H1 (cell line): ENCODE measurements around the gene MRTFB. TPM values are rescaled to one million over a fixed set of nuclear protein-coding genes. Genes with fewer than 3 reads are reported as not detected.

Experiments used
- CTCF ChIA-PET: fragments of 300-600 bp; sonication (Branson Sonifier 250); formaldehyde crosslinking; loops from one replicate; lab custom pipeline; 2021; ENCODE audit not compliant: partially characterized antibody; lab: Charles Lee
- POLR2A ChIA-PET: fragments of 300-600 bp; sonication (Branson Sonifier 250); formaldehyde crosslinking; loops from one replicate; lab custom pipeline; 2021; ENCODE audit warnings: inconsistent platforms; ENCODE audit not compliant: partially characterized antibody; lab: Charles Lee
- DNase-seq, 2 experiments: peaks; one replicate each; pipeline versions ENCODE4 v3.0.0 to v3.0.0-alpha.2; 2010 to 2022; ENCODE audit warnings: low spot score in 2 of 2, low read depth in 1 of 2, mixed read lengths in 1 of 2
- FAIRE-seq: peaks from 2 replicates; lab custom pipeline; 2011; peaks lifted over from hg19 to GRCh38; lab: Jason Lieb, UNC
- H2AFZ ChIP-seq: 2 replicates; pipeline ENCODE4 v1.8.1; 2012; ENCODE audit warnings: low read length, inconsistent platforms
- H2AK5ac ChIP-seq: 2 replicates; pipeline ENCODE4 v1.6.1; 2013; ENCODE audit warnings: low read depth, low read length
- H2BK120ac ChIP-seq: replicated peaks from 2 replicates; pipeline ENCODE3; 2013; ENCODE audit warnings: low read depth, low read length, inconsistent platforms
- H2BK12ac ChIP-seq: 2 replicates; pipeline ENCODE4 v1.6.1; 2013; ENCODE audit warnings: low read depth, low read length
- H2BK15ac ChIP-seq: 2 replicates; pipeline ENCODE4 v1.6.1; 2013; ENCODE audit warnings: low read length
- H2BK20ac ChIP-seq: 2 replicates; pipeline ENCODE4 v1.6.1; 2013; ENCODE audit warnings: low read length
- H2BK5ac ChIP-seq: 2 replicates; pipeline ENCODE4 v1.6.1; 2013; ENCODE audit warnings: low read depth, low read length
- H3K14ac ChIP-seq: 2 replicates; pipeline ENCODE4 v1.6.1; 2013; ENCODE audit warnings: inconsistent platforms; ENCODE audit not compliant: insufficient read length
- H3K18ac ChIP-seq: 2 replicates; pipeline ENCODE4 v1.6.1; 2013; ENCODE audit warnings: low read length; ENCODE audit errors: extremely low read depth
- H3K23ac ChIP-seq: 2 replicates; pipeline ENCODE4 v1.6.1; 2013; ENCODE audit warnings: inconsistent platforms; ENCODE audit not compliant: insufficient read length
- H3K23me2 ChIP-seq: 2 replicates; pipeline ENCODE4 v1.6.1; 2013; ENCODE audit warnings: low read depth, low read length
- H3K27ac ChIP-seq: 2 replicates; pipeline ENCODE4 v1.6.1; 2011; ENCODE audit warnings: low read depth, low read length, inconsistent platforms
- H3K27me3 ChIP-seq, 4 experiments: replicated peaks in 1 of 4; 1 replicate in 1 of 4; 2 replicates in 3 of 4; pipeline versions ENCODE4 v1.6.1 to v1.8.1; 2011 to 2013; ENCODE audit warnings: low read length in 3 of 4, mild to moderate bottlenecking in 3 of 4, inconsistent platforms in 2 of 4, mixed read lengths in 2 of 4, moderate library complexity in 1 of 4; ENCODE audit not compliant: control insufficient read depth in 3 of 4, insufficient read depth in 3 of 4; ENCODE audit errors: extremely low read depth in 1 of 4
- H3K36me3 ChIP-seq, 4 experiments: 2 replicates each; pipeline versions ENCODE4 v1.6.1 to v1.8.1; 2011 to 2013; ENCODE audit warnings: mild to moderate bottlenecking in 4 of 4, low read length in 3 of 4, moderate library complexity in 2 of 4, control low read depth in 1 of 4, inconsistent platforms in 1 of 4; ENCODE audit not compliant: insufficient read depth in 4 of 4, control insufficient read depth in 2 of 4
- H3K4ac ChIP-seq: replicated peaks from 2 replicates; pipeline ENCODE3; 2013; ENCODE audit warnings: low read length, low read depth, mixed read lengths, inconsistent platforms; ENCODE audit not compliant: insufficient read length
- H3K4me1 ChIP-seq, 4 experiments: replicated peaks in 1 of 4; 1 replicate in 1 of 4; 2 replicates in 3 of 4; pipeline versions ENCODE4 v1.6.1 to v1.8.1; 2011 to 2013; ENCODE audit warnings: low read length in 3 of 4, inconsistent platforms in 2 of 4, mixed read lengths in 1 of 4; ENCODE audit not compliant: insufficient read depth in 4 of 4, control insufficient read depth in 3 of 4
- H3K4me2 ChIP-seq, 2 experiments: 2 replicates each; pipeline versions ENCODE4 v1.6.1 to v1.8.1; 2011 to 2013; ENCODE audit warnings: low read depth in 2 of 2, low read length in 2 of 2, control low read depth in 1 of 2, inconsistent platforms in 1 of 2, mild to moderate bottlenecking in 1 of 2; ENCODE audit not compliant: insufficient read depth in 1 of 2
- H3K4me3 ChIP-seq, 4 experiments: fragments of 200-600, 300-600 bp in 1 of 4; sonication (generic), shearing (Covaris generic), sonication (Bioruptor Twin) in 1 of 4; 2 replicates each; pipeline versions ENCODE4 v1.5.1 to v1.8.1; 2011 to 2016; ENCODE audit warnings: low read length in 4 of 4, low read depth in 3 of 4, control low read depth in 2 of 4, inconsistent platforms in 2 of 4, mild to moderate bottlenecking in 2 of 4, mixed read lengths in 1 of 4, moderate library complexity in 1 of 4; ENCODE audit not compliant: insufficient read depth in 2 of 4; ENCODE audit errors: extremely low read depth in 1 of 4
- H3K56ac ChIP-seq: replicated peaks from 2 replicates; pipeline ENCODE3; 2013; ENCODE audit warnings: low read depth, mild to moderate bottlenecking, mixed read lengths, low read length, inconsistent platforms; ENCODE audit not compliant: insufficient read length
- H3K79me1 ChIP-seq: 2 replicates; pipeline ENCODE4 v1.6.1; 2013; ENCODE audit warnings: low read depth, low read length, control low read depth
- H3K79me2 ChIP-seq, 2 experiments: 2 replicates each; pipeline versions ENCODE4 v1.6.1 to v1.8.1; 2012 to 2013; ENCODE audit warnings: low read length in 2 of 2, mild to moderate bottlenecking in 2 of 2, inconsistent platforms in 1 of 2; ENCODE audit not compliant: insufficient read depth in 2 of 2, control insufficient read depth in 1 of 2
- H3K9ac ChIP-seq, 4 experiments: replicated peaks in 1 of 4; 1 replicate in 1 of 4; 2 replicates in 3 of 4; pipeline versions ENCODE4 v1.6.1 to v1.8.1; 2011 to 2013; ENCODE audit warnings: low read depth in 3 of 4, low read length in 3 of 4, control low read depth in 2 of 4, mild to moderate bottlenecking in 2 of 4, moderate library complexity in 2 of 4, inconsistent platforms in 1 of 4; ENCODE audit errors: extremely low read depth in 1 of 4
- H3K9me3 ChIP-seq, 2 experiments: 2 replicates each; pipeline versions ENCODE4 v1.6.1 to v1.8.1; 2012 to 2013; ENCODE audit warnings: mild to moderate bottlenecking in 2 of 2, moderate library complexity in 2 of 2, control low read depth in 1 of 2, inconsistent platforms in 1 of 2, low read depth in 1 of 2, low read length in 1 of 2, mixed read lengths in 1 of 2; ENCODE audit not compliant: insufficient read depth in 2 of 2
- H4K20me1 ChIP-seq, 2 experiments: replicated peaks in 1 of 2; 2 replicates each; pipeline versions ENCODE3 to v1.8.1; 2011 to 2013; ENCODE audit warnings: inconsistent platforms in 2 of 2, low read length in 2 of 2, mild to moderate bottlenecking in 1 of 2; ENCODE audit not compliant: insufficient read depth in 2 of 2, control insufficient read depth in 1 of 2
- H4K5ac ChIP-seq: 2 replicates; pipeline ENCODE4 v1.6.1; 2013; ENCODE audit warnings: low read length, low read depth, mixed read lengths, inconsistent platforms; ENCODE audit not compliant: insufficient read length
- H4K8ac ChIP-seq: 2 replicates; pipeline ENCODE4 v1.8.0; 2013; ENCODE audit warnings: mild to moderate bottlenecking, moderate library complexity, low read length, inconsistent platforms; ENCODE audit not compliant: insufficient read depth; ENCODE audit errors: extremely low read depth
- H4K91ac ChIP-seq: replicated peaks from 2 replicates; pipeline ENCODE3; 2013; ENCODE audit warnings: low read length, mixed read lengths, inconsistent platforms; ENCODE audit not compliant: insufficient read length
- CREB1 ChIP-seq: IDR thresholded peaks from 2 replicates; pipeline ENCODE4 v1.6.1; 2012; ENCODE audit warnings: inconsistent platforms
- CTBP2 ChIP-seq: IDR thresholded peaks from 2 replicates; pipeline ENCODE4 v1.7.0; 2011; ENCODE audit warnings: borderline replicate concordance, mild to moderate bottlenecking, moderate library complexity, mixed read lengths, low read length; ENCODE audit not compliant: insufficient read depth, insufficient read length
- EZH2 ChIP-seq: fragments of 200-600 bp; sonication (generic); IDR thresholded peaks from 2 replicates; pipeline ENCODE4 v1.7.1; 2012; ENCODE audit warnings: low read depth, mild to moderate bottlenecking, moderate library complexity, low read length, inconsistent platforms; ENCODE audit not compliant: severe bottlenecking
- GABPA ChIP-seq: IDR thresholded peaks from 2 replicates; pipeline ENCODE4 v1.6.1; 2011; ENCODE audit warnings: mild to moderate bottlenecking, low read length, moderate library complexity, borderline replicate concordance; ENCODE audit not compliant: insufficient read depth
- GTF2F1 ChIP-seq: IDR thresholded peaks from 2 replicates; pipeline ENCODE4 v1.6.1; 2012; ENCODE audit warnings: low read depth, low read length, improper control_type of control experiment, borderline replicate concordance
- HDAC2 ChIP-seq, 2 experiments: fragments of 300-600 bp in 1 of 2; sonication (generic) in 1 of 2; IDR thresholded peaks; 2 replicates each; pipeline ENCODE4 v1.6.1; 2011 to 2012; ENCODE audit warnings: low read depth in 2 of 2, low read length in 2 of 2, mild to moderate bottlenecking in 2 of 2, moderate library complexity in 2 of 2, borderline replicate concordance in 1 of 2, inconsistent platforms in 1 of 2
- JUN ChIP-seq: IDR thresholded peaks from 2 replicates; pipeline ENCODE4 v1.6.1; 2011; ENCODE audit warnings: low read depth, mild to moderate bottlenecking, improper control_type of control experiment, low read length
- KDM4A ChIP-seq: IDR thresholded peaks from one replicate; pipeline ENCODE4 v1.7.1; 2012; ENCODE audit warnings: low read depth, mild to moderate bottlenecking, moderate library complexity, low read length, inconsistent platforms; ENCODE audit not compliant: severe bottlenecking
- PHF8 ChIP-seq: fragments of 200-600 bp; sonication (generic); conservative IDR thresholded peaks from 2 replicates; pipeline ENCODE4 v1.7.1; 2012; ENCODE audit warnings: low read depth, mild to moderate bottlenecking, inconsistent platforms, low read length, moderate library complexity
- SIX5 ChIP-seq: IDR thresholded peaks from 2 replicates; pipeline ENCODE4 v1.6.1; 2011; ENCODE audit warnings: mild to moderate bottlenecking, low read depth, low read length
- TCF12 ChIP-seq: IDR thresholded peaks from 2 replicates; pipeline ENCODE4 v1.6.1; 2011; ENCODE audit warnings: low read depth, mild to moderate bottlenecking, low read length
- ZNF274 ChIP-seq: IDR thresholded peaks from 2 replicates; pipeline ENCODE4 v1.7.0; 2012; ENCODE audit warnings: low read length, borderline replicate concordance; ENCODE audit errors: extremely low read depth
- WGBS, 2 experiments: shearing (Covaris generic) in 1 of 2; methylation state at CpG; one replicate each; pipeline versions ENCODE4 v1.1.6 to v1.1.7; 2013 to 2015; ENCODE audit warnings: low lambda C conversion rate in 2 of 2, mixed read lengths in 2 of 2, inconsistent platforms in 1 of 2, low coverage in 1 of 2, missing lambda C conversion rate in 1 of 2; ENCODE audit not compliant: insufficient replicate concordance in 2 of 2, insufficient coverage in 1 of 2, insufficient read length in 1 of 2; ENCODE audit errors: extremely low coverage in 1 of 2, missing lambda C conversion rate in 1 of 2; 5-methylcytosine and 5-hydroxymethylcytosine counted together
- polyA plus RNA-seq, 7 experiments: library from polyadenylated mRNA; depleted of rRNA in 3 of 7; stranded (reverse) in 5 of 7; unstranded in 2 of 7; fragments of >200 nt in 5 of 7; fragments of 200-250 nt in 2 of 7; gene quantifications; 1 replicate in 5 of 7; 2 replicates in 1 of 7; 4 replicates in 1 of 7; pipeline versions ENCODE4 v1.2.1 to v1.2.3, GENCODE V29; 2011 to 2013; ENCODE audit warnings: missing spikeins in 2 of 7, mixed read lengths in 2 of 7
- total RNA-seq: library from RNA; stranded (reverse); fragmentation: NEBNext Ultra II Directional; extraction: Animal tissue kit (Norgen Biotek cat#: 25700); gene quantifications from 2 replicates; pipeline ENCODE4 v1.2.1, GENCODE V29; 2021
- TF ChIP-seq, protein P1 (sequence below): IDR thresholded peaks from 2 replicates; pipeline ENCODE4 v1.6.1; 2012; ENCODE audit warnings: low read length, inconsistent platforms

MRTFB gene
- total and polyA plus RNA-seq, 2 of the 8 experiments (the other 6 are each of a cell fraction or from before 2014, with no cell fraction given), result 13.5 to 34.9 TPM

- Histone ChIP-seq H3K4me1 (no peaks in the 10 kb centered on the region), H2AFZ (no peak overlapping the region), H3K23me2 (no peaks in the 10 kb centered on the region), H3K18ac (no peak overlapping the region), H3K4ac (no peak overlapping the region), H3K79me1 (no peaks in the 10 kb centered on the region), H4K20me1 (no peaks in the 10 kb centered on the region), H3K36me3 (no peaks in the 10 kb centered on the region), H3K4me3 (no peak overlapping the region), H3K79me2 (no peaks in the 10 kb centered on the region), H2BK20ac (no peak overlapping the region), H3K23ac (no peak overlapping the region), H3K14ac (no peak overlapping the region), H4K91ac (no peak overlapping the region), H4K5ac (no peak overlapping the region), H4K8ac (no peak overlapping the region), H2BK5ac (no peak overlapping the region), H3K27ac (no peak overlapping the region), H3K9me3 (no peaks in the 10 kb centered on the region), H2BK12ac (no peak overlapping the region), H2BK120ac (no peak overlapping the region), H3K56ac (no peak overlapping the region), H2AK5ac (no peak overlapping the region), H3K9ac (no peak overlapping the region), H2BK15ac (no peak overlapping the region), H3K4me2 (no peak overlapping the region), H3K27me3 (no peaks in the 10 kb centered on the region)
- DNase-seq (no peak), FAIRE-seq (no peak)
- POLR2A ChIA-PET, result no interaction called here
- CTCF ChIA-PET, result no interaction called here
- WGBS, 2 experiments, result 81% methylated on average over 3 of the region's 3 CpGs; no CpG with 5 or more reads in 1 of the 2 experiments
- TF ChIP-seq ZNF274 (no peak), CREB1 (no peak), JUN (no peak), GABPA (no peak), HDAC2 (IDR thresholded peaks at IDR 0.05; ENCODE audit: borderline replicate concordance in 1 of 2, low read depth in 2 of 2, low read length in 2 of 2) (no peak), KDM4A (no peak), GTF2F1 (no peak), PHF8 (no peak), CTBP2 (no peak), EZH2 (no peak), SIX5 (no peak), TCF12 (no peak)
- TF ChIP-seq, protein P1, sequence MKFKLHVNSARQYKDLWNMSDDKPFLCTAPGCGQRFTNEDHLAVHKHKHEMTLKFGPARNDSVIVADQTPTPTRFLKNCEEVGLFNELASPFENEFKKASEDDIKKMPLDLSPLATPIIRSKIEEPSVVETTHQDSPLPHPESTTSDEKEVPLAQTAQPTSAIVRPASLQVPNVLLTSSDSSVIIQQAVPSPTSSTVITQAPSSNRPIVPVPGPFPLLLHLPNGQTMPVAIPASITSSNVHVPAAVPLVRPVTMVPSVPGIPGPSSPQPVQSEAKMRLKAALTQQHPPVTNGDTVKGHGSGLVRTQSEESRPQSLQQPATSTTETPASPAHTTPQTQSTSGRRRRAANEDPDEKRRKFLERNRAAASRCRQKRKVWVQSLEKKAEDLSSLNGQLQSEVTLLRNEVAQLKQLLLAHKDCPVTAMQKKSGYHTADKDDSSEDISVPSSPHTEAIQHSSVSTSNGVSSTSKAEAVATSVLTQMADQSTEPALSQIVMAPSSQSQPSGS, result no peak
Observed at GRCh38 chr16:14037960-14038359, 33.2 kb upstream of the MRTFB start.
